Testis (tissue), 2 donors: ENCODE data around the gene DRAXIN.

Experiments
- POLR2A ChIP-seq: fragments of 450-650 bp; IDR thresholded peaks from one replicate; pipeline ENCODE4 v1.6.1; 2017; ENCODE audit warnings: antibody characterized with exemption, mild to moderate bottlenecking, moderate library complexity
- TF ChIP-seq, protein P1 (sequence below), 3 experiments: fragments of 450-650 bp in 2 of 3; fragments of 200-600 bp in 1 of 3; sonication (generic) in 1 of 3; IDR thresholded peaks; one replicate each; pipeline ENCODE4 v1.5.1; 2016 to 2019; ENCODE audit warnings: antibody characterized with exemption in 3 of 3, mild to moderate bottlenecking in 2 of 3, moderate library complexity in 1 of 3

DNA sequence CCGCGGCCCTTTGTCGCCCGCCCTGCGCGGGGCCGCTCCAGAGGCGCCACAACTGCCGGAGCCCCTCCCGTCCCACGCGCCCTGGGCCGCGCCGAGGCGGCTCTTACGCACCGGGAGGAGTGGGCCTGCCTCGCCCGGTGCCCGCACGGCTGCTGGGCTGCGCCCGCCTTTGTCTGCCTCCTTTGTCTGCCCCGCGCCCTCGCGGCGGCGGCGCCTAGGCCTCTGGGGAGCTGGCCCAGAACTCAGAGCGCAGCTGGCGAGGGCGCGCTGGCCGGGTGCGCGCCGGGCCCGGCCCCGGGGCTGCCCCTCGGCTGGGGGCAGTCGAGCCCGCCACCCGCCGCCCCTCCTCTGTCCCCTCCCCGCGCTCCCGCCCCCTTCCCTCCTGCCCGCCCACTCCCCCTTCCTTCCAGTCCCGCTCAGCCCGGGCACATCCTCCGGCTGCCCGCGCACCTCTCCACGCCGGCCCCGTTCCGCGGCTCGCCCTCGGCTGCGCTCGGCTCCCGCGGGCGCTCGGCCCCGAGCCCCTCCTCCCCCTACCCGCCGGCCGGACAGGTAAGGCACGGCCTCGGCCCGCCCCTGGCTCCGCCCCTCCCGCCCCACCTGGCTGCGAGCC is at the start of gene DRAXIN:
- TF ChIP-seq, protein P1, sequence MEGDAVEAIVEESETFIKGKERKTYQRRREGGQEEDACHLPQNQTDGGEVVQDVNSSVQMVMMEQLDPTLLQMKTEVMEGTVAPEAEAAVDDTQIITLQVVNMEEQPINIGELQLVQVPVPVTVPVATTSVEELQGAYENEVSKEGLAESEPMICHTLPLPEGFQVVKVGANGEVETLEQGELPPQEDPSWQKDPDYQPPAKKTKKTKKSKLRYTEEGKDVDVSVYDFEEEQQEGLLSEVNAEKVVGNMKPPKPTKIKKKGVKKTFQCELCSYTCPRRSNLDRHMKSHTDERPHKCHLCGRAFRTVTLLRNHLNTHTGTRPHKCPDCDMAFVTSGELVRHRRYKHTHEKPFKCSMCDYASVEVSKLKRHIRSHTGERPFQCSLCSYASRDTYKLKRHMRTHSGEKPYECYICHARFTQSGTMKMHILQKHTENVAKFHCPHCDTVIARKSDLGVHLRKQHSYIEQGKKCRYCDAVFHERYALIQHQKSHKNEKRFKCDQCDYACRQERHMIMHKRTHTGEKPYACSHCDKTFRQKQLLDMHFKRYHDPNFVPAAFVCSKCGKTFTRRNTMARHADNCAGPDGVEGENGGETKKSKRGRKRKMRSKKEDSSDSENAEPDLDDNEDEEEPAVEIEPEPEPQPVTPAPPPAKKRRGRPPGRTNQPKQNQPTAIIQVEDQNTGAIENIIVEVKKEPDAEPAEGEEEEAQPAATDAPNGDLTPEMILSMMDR (IDR thresholded peaks at IDR 0.05) = no peak
- TF ChIP-seq POLR2A = no peak
